Skin epidermis (tissue), 12 donors: Measurements from ENCODE around the gene HBEGF.
"Not testable (repeated sequence)": the region's sequence is repeated elsewhere in the genome, so short reads cannot be mapped to it uniquely, and the experiment has no call there.

ENCODE experiments used
- H3K27ac ChIP-seq, 21 experiments: fragments of 200-600 bp; sonication (generic) in 11 of 21; one replicate each; pipeline ENCODE4 v1.5.0; 2020; ENCODE audit warnings: mild to moderate bottlenecking in 3 of 21, inconsistent platforms in 2 of 21, moderate library complexity in 2 of 21
- H3K4me3 ChIP-seq, 7 experiments: fragments of 200-600 bp; sonication (generic) in 2 of 7; one replicate each; pipeline ENCODE4 v1.5.0; 2020; ENCODE audit warnings: inconsistent platforms in 2 of 7, mild to moderate bottlenecking in 2 of 7, moderate library complexity in 1 of 7

Gene HBEGF

DNA sequence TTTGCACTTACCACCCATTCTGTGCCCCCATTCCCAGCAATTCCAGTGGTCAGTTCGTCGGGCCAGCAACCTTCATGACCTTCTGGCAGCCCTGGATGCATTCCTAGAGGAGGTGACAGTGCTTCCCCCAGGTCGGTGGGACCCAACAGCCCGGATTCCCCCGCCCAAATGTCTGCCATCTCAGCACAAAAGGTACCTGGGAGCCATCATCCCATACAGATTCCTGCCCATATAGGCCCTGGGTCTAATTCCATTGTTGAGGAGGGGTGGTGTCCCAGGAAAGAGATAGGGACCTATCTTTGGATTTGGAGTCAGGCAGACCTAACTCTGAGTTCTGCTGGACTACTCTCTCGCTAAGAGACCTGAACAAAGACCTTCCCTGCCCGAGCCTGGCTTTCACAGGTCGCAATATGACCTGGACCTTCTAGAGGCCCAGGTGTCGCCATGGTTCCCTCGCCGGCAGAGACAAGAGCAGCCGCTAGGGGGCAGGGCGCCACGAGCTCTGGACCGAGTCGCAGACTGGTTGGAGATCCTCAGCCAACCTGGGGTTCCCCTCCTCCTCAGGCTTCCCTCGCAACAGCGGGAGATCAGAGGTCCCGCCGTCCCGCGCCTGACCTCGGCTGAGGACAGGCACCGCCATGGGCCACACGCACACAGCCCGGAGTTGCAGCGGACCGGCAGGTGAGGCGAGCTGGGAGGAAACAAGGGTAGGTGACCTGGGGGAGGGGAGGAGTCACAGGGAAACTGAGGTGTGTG lies 16.6 kb upstream of the HBEGF start:
- Histone ChIP-seq H3K4me3 (peak overlapping the region in 3 of 7 experiments; percentile 21 to 28 (median 23)), H3K27ac (no peak overlapping the region)

GRCh38 chr5:140362311-140362710 lies 15.9 kb upstream of the HBEGF start:
- no peak overlapping the region for H3K27ac ChIP-seq
- H3K4me3 ChIP-seq = no peak overlapping the region

DNA sequence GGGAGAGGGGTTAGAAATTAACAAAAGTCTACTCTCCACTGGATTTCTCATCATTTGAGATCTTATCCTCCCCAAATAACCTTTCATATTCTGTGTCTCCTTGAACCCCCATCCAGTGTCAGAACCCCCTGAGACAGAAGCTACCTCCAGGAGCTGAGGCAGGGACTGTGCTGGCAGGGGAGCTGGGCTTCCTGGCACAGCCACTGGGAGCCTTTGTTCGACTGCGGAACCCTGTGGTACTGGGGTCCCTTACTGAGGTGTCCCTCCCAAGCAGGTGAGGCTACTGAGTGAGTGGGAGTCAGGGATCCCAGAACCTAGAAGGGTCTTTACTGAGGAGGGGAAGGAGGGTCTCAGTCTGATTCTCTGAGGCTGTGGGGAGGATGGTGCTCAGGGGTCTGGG lies 15.5 kb upstream of the HBEGF start:
- Histone ChIP-seq H3K27ac (no peak overlapping the region), H3K4me3 (no peak overlapping the region)

DNA sequence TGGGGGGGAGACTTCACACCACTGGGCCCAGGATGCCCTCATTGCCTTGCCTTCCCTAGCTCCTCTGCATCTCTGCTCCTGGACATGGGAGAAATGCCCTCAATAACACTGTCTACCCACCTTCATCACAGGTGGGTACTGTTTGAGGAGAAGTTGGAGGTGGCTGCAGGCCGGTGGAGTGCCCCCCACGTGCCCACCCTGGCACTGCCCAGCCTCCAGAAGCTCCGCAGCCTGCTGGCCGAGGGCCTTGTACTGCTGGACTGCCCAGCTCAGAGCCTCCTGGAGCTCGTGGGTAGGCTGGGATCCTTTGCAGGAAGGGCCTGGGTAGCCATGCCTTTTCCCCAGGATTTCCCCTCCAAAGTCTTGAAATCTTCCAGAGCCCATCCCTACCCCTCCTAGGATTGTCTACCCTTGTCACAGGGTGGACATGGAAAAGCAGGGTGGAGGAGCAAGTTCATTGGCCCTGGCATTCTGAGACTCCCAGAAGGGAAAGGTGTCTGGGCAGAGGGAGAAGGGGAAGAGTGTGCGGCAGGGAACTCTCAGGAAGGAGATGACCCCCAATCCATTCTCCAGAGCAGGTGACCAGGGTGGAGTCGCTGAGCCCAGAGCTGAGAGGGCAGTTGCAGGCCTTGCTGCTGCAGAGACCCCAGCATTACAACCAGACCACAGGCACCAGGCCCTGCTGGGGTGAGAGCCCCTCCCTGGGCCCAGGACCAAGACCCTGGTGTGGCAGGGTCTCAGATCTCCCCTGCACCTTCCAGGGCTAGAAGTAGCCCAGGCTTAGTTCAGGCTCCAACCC lies 14.5 kb upstream of the HBEGF start:
- H3K27ac ChIP-seq = no peak overlapping the region
- H3K4me3 ChIP-seq = no peak overlapping the region

DNA sequence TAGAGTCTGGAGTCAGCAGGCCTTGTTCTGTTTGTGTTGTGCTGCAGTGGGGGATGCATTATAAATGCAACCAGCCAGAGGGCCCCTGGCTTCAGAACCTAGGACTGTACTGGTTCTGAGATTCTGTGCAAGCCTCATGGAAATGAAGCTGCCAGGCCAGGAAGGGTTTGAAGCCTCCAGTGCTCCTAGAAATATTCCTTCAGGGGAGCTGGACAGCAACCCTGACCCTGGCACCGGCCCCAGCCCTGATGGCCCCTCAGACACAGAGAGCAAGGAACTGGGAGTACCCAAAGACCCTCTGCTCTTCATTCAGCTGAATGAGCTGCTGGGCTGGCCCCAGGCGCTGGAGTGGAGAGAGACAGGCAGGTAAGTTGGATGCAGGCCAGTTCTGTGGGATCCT lies 13.7 kb upstream of the HBEGF start, which contains the start of gene SLC4A9:
TSS of gene SLC4A9 (plus strand) at position 94 of the 400 bp plus-strand sequence. CDS start at position 137, 43 bp downstream.
- no peak within 1 kb of the TSS for H3K4me3 ChIP-seq

DNA sequence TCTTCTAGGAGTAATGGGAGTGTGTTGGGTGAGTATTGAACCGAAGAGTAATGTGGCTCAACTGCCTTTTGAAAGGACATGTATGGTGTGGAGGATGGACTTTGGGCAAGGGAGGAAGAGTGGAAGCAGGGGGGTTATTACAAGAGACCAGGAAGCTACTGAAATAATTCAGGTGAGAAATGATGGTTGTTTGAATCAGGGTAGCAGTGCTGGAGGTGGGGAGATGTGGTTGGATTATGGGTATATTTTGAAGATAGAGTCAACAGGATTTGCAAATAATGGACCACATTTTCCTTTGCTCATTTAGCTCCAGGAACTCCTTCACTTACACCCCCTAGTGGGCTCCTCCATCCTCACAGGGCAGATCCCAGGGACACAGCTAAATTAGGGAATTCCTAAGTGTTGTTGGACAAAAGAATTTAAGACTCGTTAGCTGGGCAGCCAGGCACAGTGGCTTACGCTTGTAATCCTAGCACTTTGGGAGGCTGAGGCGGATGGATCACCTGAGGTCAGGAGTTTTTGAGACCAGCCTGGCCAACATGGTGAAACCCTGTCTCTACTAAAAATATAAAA lies 12.4 kb upstream of the HBEGF start:
- no peak overlapping the region for H3K4me3 ChIP-seq
- H3K27ac ChIP-seq = no peak overlapping the region

More for the DNA sequence above, 13.7 kb upstream of the HBEGF start, which contains the start of gene SLC4A9:
- H3K27ac ChIP-seq = no peak within 1 kb of the TSS

DNA sequence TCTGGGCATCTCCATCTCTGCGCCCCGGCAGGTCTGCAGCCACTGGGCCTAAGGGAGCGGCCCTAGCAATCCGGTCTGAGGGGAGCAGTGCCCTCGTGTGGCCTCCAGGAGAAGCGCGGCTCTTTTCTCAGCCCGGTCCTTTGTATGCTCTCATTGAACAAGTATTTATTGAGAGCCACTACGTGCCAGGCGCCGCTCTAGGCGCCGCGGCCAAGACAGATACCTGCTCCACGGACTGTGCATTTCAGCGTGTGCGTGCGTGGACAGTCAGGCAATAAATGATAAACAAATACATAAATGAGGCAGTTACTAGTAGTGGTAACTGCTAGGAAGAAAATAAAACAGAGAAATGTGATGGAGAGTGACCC lies 11.3 kb upstream of the HBEGF start:
- H3K4me3 ChIP-seq = no peak overlapping the region
- no peak overlapping the region for H3K27ac ChIP-seq

DNA sequence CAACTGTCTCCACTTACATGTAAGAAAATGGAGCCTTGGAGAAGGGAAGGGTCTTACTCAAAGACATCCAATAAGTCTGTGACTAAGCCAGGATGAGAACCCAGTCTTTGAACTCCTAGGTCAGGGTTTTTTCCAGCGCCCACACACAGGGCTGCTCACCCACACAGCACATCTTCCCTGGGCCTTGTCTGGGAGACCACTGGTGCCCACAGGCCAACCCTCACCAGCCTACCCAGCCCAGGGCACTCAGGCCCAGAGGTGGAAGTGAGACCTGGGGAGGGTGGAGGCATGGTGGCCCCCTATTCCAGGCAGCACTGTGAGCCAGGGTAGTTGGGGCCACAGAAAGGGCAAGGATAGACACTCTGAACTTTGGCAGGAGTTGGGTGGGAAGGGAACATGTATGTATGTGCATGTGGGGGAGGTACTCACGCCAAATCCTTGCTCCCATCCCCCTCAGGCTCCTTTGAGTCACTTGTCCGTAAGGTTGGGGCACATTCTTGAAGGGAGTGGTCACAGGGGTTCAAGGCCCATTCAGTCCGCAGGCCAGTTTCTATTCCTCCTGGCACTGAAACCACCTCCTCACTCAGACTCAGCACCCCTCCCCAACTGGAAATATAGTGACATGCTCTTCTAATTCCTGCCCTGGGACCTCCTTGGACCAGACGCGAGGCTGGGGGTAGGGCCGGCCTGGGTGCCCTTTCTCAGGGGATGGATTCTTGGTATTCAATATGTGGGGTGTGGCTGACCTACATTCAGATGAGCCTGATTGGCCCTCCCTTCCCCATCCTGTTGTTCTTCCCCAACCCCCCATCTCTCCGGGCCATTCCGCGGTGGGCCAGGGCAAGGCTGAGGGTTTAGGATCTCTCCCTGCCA lies 10.7 kb upstream of the HBEGF start:
- no peak overlapping the region for H3K4me3 ChIP-seq
- peak overlapping the region in 2 of 21 experiments; percentile 10 to 18 for H3K27ac ChIP-seq

- H3K27ac ChIP-seq = no peak overlapping the region
- H3K4me3 ChIP-seq = no peak overlapping the region
Measured at GRCh38 chr5:140355546-140355945, 9.1 kb upstream of the HBEGF start.

DNA sequence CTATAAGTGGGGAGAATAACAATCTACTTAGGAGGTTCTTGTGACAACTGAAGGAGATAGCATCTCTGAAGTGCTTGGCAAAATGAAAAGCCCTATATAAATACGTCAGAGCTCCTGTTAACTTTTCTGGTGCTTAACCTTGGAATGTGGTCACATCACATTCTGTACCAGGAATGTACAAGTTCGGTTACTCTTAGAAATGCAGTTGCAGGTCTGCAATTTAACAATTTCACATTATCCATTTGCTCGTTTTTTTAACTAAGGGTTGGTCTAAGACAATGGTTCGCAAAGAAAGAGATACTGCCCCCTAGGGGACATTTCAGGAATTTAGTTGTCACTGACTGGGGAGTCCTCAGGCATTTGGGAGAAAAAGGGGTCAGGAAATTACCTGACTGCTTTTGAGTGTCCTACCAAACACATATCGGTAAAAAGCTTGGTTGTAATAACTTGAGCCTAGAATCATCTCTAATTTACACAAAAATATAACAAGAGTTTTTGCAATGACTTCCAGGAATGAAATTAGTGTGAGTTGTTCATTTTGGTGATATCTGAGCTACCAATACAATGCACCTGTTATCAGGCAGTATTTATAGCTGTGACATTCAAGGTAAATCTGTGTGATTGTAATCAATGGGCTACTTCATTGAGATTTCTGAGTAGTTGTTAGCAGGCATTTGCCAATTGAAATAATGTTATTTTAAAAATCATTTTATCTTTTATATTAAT lies 5.4 kb upstream of the HBEGF start:
- Histone ChIP-seq H3K4me3 (no peak overlapping the region), H3K27ac (no peak overlapping the region)

- H3K4me3 ChIP-seq = no peak overlapping the region
- H3K27ac ChIP-seq = peak overlapping the region in 7 of 21 experiments; percentile 6 to 86 (median 43)
Measured at GRCh38 chr5:140349244-140349643, 2.8 kb upstream of the HBEGF start.

DNA sequence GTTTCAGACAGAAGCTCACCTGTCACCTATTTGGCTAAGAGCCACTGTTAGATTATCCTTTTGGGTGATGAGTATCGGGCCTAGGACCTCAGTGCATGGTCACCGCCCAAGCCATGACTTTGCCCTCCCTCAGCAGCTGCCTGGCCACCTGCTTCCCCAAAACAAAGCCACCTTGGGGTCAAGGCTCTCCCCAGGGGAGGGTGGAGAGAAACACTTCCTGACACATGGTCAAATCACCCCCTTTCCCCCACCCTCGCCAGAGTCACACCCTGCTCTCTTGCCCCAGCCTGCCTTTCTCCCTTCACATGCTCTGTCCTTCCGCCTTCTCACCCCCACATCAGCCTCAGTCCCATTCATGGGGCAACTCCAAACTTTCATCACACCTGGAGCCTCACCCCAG lies 1.7 kb upstream of the HBEGF start:
- Histone ChIP-seq H3K27ac (peak overlapping the region in 13 of 21 experiments; percentile 0 to 86 (median 66)), H3K4me3 (no peak overlapping the region)

- Histone ChIP-seq H3K4me3 (peak overlapping the region in 2 of 7 experiments; percentile 54 to 66), H3K27ac (peak overlapping the region in 15 of 21 experiments; percentile 3 to 86 (median 69))
Measured at GRCh38 chr5:140347360-140347759, 957 bp upstream of the HBEGF start.

GRCh38 chr5:140345919-140346347 lies 470 bp downstream of the HBEGF start:
- peak overlapping the region; percentile 51 to 82 (median 58) for H3K4me3 ChIP-seq
- H3K27ac ChIP-seq = peak overlapping the region; percentile 56 to 90 (median 77)

- H3K27ac ChIP-seq = peak overlapping the region in 10 of 21 experiments; percentile 41 to 90 (median 78)
Measured at GRCh38 chr5:140344683-140345423, 1.6 kb downstream of the HBEGF start.

DNA sequence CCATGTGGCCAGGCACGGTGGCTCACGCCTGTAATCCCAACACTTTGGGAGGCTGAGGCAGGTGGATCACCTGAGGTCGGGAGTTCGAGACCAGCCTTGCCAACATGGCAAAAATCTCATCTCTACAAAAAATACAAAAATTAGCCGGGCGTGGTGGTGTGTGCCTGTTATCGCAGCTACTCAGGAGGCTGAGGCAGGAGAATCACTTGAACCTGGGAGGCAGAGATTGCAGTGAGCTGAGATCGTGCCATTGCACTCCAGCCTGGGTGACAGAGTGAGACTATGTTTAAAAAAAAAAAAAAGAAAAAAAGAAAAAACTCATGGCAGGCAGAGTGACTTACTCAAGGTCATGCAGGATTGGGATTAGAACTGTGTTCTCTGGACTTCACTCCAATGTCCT lies 2.6 kb downstream of the HBEGF start:
- H3K27ac ChIP-seq = not testable (repeated sequence)
- H3K4me3 ChIP-seq = peak overlapping the region in 3 of 7 experiments; percentile 54 to 82 (median 58)

More at GRCh38 chr5:140344683-140345423, 1.6 kb downstream of the HBEGF start:
- peak overlapping the region; percentile 51 to 82 (median 58) for H3K4me3 ChIP-seq

DNA sequence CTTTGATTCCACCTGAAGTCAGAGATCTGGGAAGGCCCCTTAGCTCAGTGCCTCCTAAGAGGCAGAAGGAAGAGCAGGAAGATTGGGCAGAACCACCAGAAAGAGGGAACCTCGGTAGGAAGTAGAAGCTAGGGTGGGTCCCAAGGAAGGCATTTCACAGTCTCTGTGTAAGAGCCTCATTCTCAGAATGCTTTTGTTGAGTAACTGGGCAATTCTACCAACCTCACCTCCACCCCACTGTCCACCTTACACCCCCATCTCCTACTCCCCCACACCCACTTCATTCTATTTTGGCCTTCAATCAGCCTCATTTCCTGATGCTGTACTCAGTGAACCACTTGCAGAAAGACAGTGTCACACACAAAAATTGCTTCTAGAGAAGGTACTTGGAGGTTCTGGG lies 3.5 kb downstream of the HBEGF start:
- H3K4me3 ChIP-seq = peak overlapping the region in 1 of 7 experiments; percentile 2

GRCh38 chr5:140342287-140342686 lies 4.1 kb downstream of the HBEGF start:
- H3K27ac ChIP-seq = peak overlapping the region in 5 of 21 experiments; percentile 3 to 42 (median 9)

More for the DNA sequence above, 3.5 kb downstream of the HBEGF start:
- peak overlapping the region in 3 of 21 experiments; percentile 8 to 17 (median 9) for H3K27ac ChIP-seq

More at GRCh38 chr5:140342287-140342686, 4.1 kb downstream of the HBEGF start:
- H3K4me3 ChIP-seq = peak overlapping the region in 1 of 7 experiments; percentile 2
